WTC11 (cell line): ENCODE measurements around the gene NR1D1. TPM values are rescaled to one million over a fixed set of nuclear protein-coding genes. Genes with fewer than 3 reads are reported as not detected.

Experiments used
- ATAC-seq: fragments of 200-7000 bp; cut with Tn5 transposase; 2 replicates; pipeline ENCODE4 v1.10.0; 2021; ENCODE audit warnings: mild to moderate bottlenecking, moderate library complexity
- CTCF ChIA-PET: fragments of 300-600 bp; sonication (Branson Sonifier 250); formaldehyde crosslinking; loops from one replicate; lab custom pipeline; 2021; ENCODE audit warnings: antibody characterized with exemption; lab: Charles Lee
- POLR2A ChIA-PET: fragments of 350-600 bp; sonication (Branson Sonifier 250); formaldehyde crosslinking; loops from one replicate; lab custom pipeline; 2021; ENCODE audit warnings: antibody characterized with exemption; lab: Charles Lee
- DNase-seq: peaks from one replicate; pipeline ENCODE4 v3.0.0; 2021; ENCODE audit warnings: low spot score
- H3K27ac Mint-ChIP-seq: 2 replicates; pipeline ENCODE4 v1.8.0; 2021; ENCODE audit warnings: mixed read lengths
- H3K27me3 Mint-ChIP-seq: 2 replicates; pipeline ENCODE4 v1.8.0; 2021; ENCODE audit warnings: low read depth, mild to moderate bottlenecking, moderate library complexity, mixed read lengths
- H3K36me3 Mint-ChIP-seq: 2 replicates; pipeline ENCODE4 v1.8.0; 2021; ENCODE audit warnings: mixed read lengths
- H3K4me1 Mint-ChIP-seq: 2 replicates; pipeline ENCODE4 v1.8.0; 2022; ENCODE audit warnings: mixed read lengths
- H3K4me3 Mint-ChIP-seq: 2 replicates; pipeline ENCODE4 v1.8.0; 2021; ENCODE audit warnings: mild to moderate bottlenecking, moderate library complexity, mixed read lengths
- H3K9me3 Mint-ChIP-seq: 2 replicates; pipeline ENCODE4 v1.8.0; 2021; ENCODE audit warnings: mixed read lengths
- ARID4B ChIP-seq: sonication (generic); formaldehyde crosslinking; IDR thresholded peaks from 2 replicates; pipeline ENCODE4 v1.8.0; 2023; ENCODE audit warnings: missing genetic modification reagents, mild to moderate bottlenecking, borderline replicate concordance
- ATF1 ChIP-seq: sonication (generic); formaldehyde crosslinking; IDR thresholded peaks from 2 replicates; pipeline ENCODE4 v1.8.1; 2023; ENCODE audit warnings: mild to moderate bottlenecking, moderate library complexity, missing genetic modification reagents
- CBFB ChIP-seq: sonication (generic); formaldehyde crosslinking; IDR thresholded peaks from 2 replicates; pipeline ENCODE4 v1.8.1; 2022; ENCODE audit warnings: mild to moderate bottlenecking, low read depth, missing genetic modification reagents
- CTCF ChIP-seq: fragments of 200-600 bp; IDR thresholded peaks from 2 replicates; pipeline ENCODE4 v1.8.0; 2022; ENCODE audit warnings: antibody characterized with exemption
- ETV6 ChIP-seq: sonication (generic); formaldehyde crosslinking; IDR thresholded peaks from 2 replicates; pipeline ENCODE4 v1.8.1; 2022; ENCODE audit warnings: mild to moderate bottlenecking, missing genetic modification reagents
- FOXK1 ChIP-seq: sonication (generic); formaldehyde crosslinking; IDR thresholded peaks from 2 replicates; pipeline ENCODE4 v1.8.0; 2022; ENCODE audit warnings: mild to moderate bottlenecking, moderate library complexity, missing genetic modification reagents
- GRHL2 ChIP-seq: fragments of 250-450 bp; sonication (Bioruptor Pico); IDR thresholded peaks from 2 replicates; pipeline ENCODE4 v1.8.0; 2022; ENCODE audit warnings: mild to moderate bottlenecking, moderate library complexity; ENCODE audit not compliant: insufficient replicate concordance, severe bottlenecking
- HMGXB4 ChIP-seq: sonication (generic); formaldehyde crosslinking; IDR thresholded peaks from 2 replicates; pipeline ENCODE4 v1.8.1; 2023; ENCODE audit warnings: mild to moderate bottlenecking, moderate library complexity, missing genetic modification reagents
- KAT7 ChIP-seq: sonication (generic); formaldehyde crosslinking; IDR thresholded peaks from 2 replicates; pipeline ENCODE4 v1.8.1; 2023; ENCODE audit warnings: missing genetic modification reagents, mild to moderate bottlenecking, borderline replicate concordance
- MYBL2 ChIP-seq: sonication (generic); formaldehyde crosslinking; IDR thresholded peaks from 2 replicates; pipeline ENCODE4 v1.8.1; 2023; ENCODE audit warnings: mild to moderate bottlenecking, moderate library complexity, missing genetic modification reagents
- RORB ChIP-seq: fragments of 250-450 bp; sonication (Bioruptor Pico); IDR thresholded peaks from 2 replicates; pipeline ENCODE4 v1.9.0; 2021; ENCODE audit warnings: mild to moderate bottlenecking
- SMAD3 ChIP-seq: sonication (generic); formaldehyde crosslinking; IDR thresholded peaks from 2 replicates; pipeline ENCODE4 v1.8.0; 2022; ENCODE audit warnings: missing genetic modification reagents, mild to moderate bottlenecking, borderline replicate concordance
- TCF7 ChIP-seq: sonication (generic); formaldehyde crosslinking; IDR thresholded peaks from 2 replicates; pipeline ENCODE4 v1.8.0; 2022; ENCODE audit warnings: mild to moderate bottlenecking, low read depth, missing genetic modification reagents, moderate library complexity
- TEAD1 ChIP-seq: sonication (generic); formaldehyde crosslinking; IDR thresholded peaks from 2 replicates; pipeline ENCODE4 v1.8.0; 2022; ENCODE audit warnings: mild to moderate bottlenecking, missing genetic modification reagents
- ZNF138 ChIP-seq: sonication (generic); formaldehyde crosslinking; conservative IDR thresholded peaks from 2 replicates; pipeline ENCODE4 v1.8.1; 2022; ENCODE audit warnings: mild to moderate bottlenecking, moderate library complexity, missing genetic modification reagents
- ZNF425 ChIP-seq: fragments of 250-450 bp; sonication (Bioruptor Pico); conservative IDR thresholded peaks from 2 replicates; pipeline ENCODE4 v1.9.0; 2021; ENCODE audit warnings: mild to moderate bottlenecking
- total RNA-seq: library from RNA; stranded (reverse); gene quantifications from 3 replicates; pipeline ENCODE4 v1.2.3, GENCODE V29; 2021
- TF ChIP-seq, protein P1 (sequence below): sonication (generic); formaldehyde crosslinking; IDR thresholded peaks from 2 replicates; pipeline ENCODE4 v1.8.0; 2023; ENCODE audit warnings: missing genetic modification reagents
- TF ChIP-seq, protein P2 (sequence below): sonication (generic); formaldehyde crosslinking; IDR thresholded peaks from 2 replicates; pipeline ENCODE4 v1.8.1; 2023; ENCODE audit warnings: mild to moderate bottlenecking, missing genetic modification reagents, moderate library complexity
- TF ChIP-seq, protein P3 (sequence below): sonication (generic); formaldehyde crosslinking; IDR thresholded peaks from 2 replicates; pipeline ENCODE4 v1.8.0; 2022; ENCODE audit warnings: missing genetic modification reagents

Gene NR1D1
- total RNA-seq, 1 experiment from 2014 or later = 5.6 TPM

- Mint-ChIP-seq H3K36me3 (no peaks in the 10 kb centered on the region), H3K27ac (no peak overlapping the region), H3K4me1 (peaks cover 71% of the 10 kb centered on the region), H3K27me3 (no peaks in the 10 kb centered on the region), H3K4me3 (no peak overlapping the region), H3K9me3 (no peaks in the 10 kb centered on the region)
- ATAC-seq = no peak
- TF ChIP-seq RORB (CRISPR knock-in tag) (no peak), ATF1 (CRISPR knock-in tag) (no peak), CBFB (no peak), ARID4B (CRISPR knock-in tag) (no peak), TEAD1 (CRISPR knock-in tag) (no peak), SMAD3 (CRISPR knock-in tag) (no peak), GRHL2 (no peak), FOXK1 (CRISPR knock-in tag) (no peak), ZNF425 (no peak), ZNF138 (CRISPR knock-in tag) (no peak), HMGXB4 (no peak), CTCF (no peak), MYBL2 (CRISPR knock-in tag) (no peak), ETV6 (CRISPR knock-in tag) (no peak), TCF7 (CRISPR knock-in tag) (no peak), KAT7 (CRISPR knock-in tag) (no peak)
- TF ChIP-seq, protein P1, sequence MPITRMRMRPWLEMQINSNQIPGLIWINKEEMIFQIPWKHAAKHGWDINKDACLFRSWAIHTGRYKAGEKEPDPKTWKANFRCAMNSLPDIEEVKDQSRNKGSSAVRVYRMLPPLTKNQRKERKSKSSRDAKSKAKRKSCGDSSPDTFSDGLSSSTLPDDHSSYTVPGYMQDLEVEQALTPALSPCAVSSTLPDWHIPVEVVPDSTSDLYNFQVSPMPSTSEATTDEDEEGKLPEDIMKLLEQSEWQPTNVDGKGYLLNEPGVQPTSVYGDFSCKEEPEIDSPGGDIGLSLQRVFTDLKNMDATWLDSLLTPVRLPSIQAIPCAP (CRISPR knock-in tag) = no peak
- TF ChIP-seq, protein P2, sequence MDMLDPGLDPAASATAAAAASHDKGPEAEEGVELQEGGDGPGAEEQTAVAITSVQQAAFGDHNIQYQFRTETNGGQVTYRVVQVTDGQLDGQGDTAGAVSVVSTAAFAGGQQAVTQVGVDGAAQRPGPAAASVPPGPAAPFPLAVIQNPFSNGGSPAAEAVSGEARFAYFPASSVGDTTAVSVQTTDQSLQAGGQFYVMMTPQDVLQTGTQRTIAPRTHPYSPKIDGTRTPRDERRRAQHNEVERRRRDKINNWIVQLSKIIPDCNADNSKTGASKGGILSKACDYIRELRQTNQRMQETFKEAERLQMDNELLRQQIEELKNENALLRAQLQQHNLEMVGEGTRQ (CRISPR knock-in tag) = no peak
- TF ChIP-seq, protein P3, sequence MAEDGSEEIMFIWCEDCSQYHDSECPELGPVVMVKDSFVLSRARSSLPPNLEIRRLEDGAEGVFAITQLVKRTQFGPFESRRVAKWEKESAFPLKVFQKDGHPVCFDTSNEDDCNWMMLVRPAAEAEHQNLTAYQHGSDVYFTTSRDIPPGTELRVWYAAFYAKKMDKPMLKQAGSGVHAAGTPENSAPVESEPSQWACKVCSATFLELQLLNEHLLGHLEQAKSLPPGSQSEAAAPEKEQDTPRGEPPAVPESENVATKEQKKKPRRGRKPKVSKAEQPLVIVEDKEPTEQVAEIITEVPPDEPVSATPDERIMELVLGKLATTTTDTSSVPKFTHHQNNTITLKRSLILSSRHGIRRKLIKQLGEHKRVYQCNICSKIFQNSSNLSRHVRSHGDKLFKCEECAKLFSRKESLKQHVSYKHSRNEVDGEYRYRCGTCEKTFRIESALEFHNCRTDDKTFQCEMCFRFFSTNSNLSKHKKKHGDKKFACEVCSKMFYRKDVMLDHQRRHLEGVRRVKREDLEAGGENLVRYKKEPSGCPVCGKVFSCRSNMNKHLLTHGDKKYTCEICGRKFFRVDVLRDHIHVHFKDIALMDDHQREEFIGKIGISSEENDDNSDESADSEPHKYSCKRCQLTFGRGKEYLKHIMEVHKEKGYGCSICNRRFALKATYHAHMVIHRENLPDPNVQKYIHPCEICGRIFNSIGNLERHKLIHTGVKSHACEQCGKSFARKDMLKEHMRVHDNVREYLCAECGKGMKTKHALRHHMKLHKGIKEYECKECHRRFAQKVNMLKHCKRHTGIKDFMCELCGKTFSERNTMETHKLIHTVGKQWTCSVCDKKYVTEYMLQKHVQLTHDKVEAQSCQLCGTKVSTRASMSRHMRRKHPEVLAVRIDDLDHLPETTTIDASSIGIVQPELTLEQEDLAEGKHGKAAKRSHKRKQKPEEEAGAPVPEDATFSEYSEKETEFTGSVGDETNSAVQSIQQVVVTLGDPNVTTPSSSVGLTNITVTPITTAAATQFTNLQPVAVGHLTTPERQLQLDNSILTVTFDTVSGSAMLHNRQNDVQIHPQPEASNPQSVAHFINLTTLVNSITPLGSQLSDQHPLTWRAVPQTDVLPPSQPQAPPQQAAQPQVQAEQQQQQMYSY (CRISPR knock-in tag) = no peak
- ChIA-PET CTCF (interaction anchor here (1.0 to 7.3 kb wide), 7 partner anchors 10 to 59 kb away, joined by 3 to 193 read pairs (median 4); partner anchors contain the start of gene THRA), POLR2A (interaction anchor here (0.5 to 0.7 kb wide), 2 partner anchors 15 to 1688 kb away, joined by 3 to 4 read pairs; no protein-coding TSS in a partner anchor)
- no peak for DNase-seq
Observed at GRCh38 chr17:40072735-40073346, 27.5 kb downstream of the NR1D1 start.
